ENCODE data around the gene FZD1. TPM values are rescaled to one million over a fixed set of nuclear protein-coding genes. Genes with fewer than 3 reads are reported as not detected.

Gene FZD1
- total RNA-seq, 1 donor from 2014 or later: 5.1 TPM

GRCh38 chr7:91266067-91266688 lies 1.9 kb downstream of the FZD1 start:
- Histone ChIP-seq H3F3A (ENCODE audit: low read depth) (peaks cover 8% of the 10 kb centered on the region), H3K9me3 (ENCODE audit: low read depth) (no peaks in the 10 kb centered on the region), H2AFZ (replicated peaks) (no peak overlapping the region), H4K20me1 (ENCODE audit: low read depth) (peaks cover 35% of the 10 kb centered on the region), H3K4me3 (peak overlapping the region; percentile 91), H3K36me3 (no peaks in the 10 kb centered on the region), H3K27ac (no peak overlapping the region), H3K4me2 (peak overlapping the region; percentile 86), H3K9ac (no peak overlapping the region), H3K79me2 (ENCODE audit: low read depth) (no peaks in the 10 kb centered on the region), H3K27me3 (peaks cover 93% of the 10 kb centered on the region), H3K4me1 (peaks cover 32% of the 10 kb centered on the region)
- H3K27ac Mint-ChIP-seq: no peak overlapping the region
- peaks cover 3% of the 10 kb centered on the region for H3K9me3 Mint-ChIP-seq
- peak overlapping the region; percentile 93 for H3K4me3 Mint-ChIP-seq
- DNase-seq (ENCODE audit: low spot score): peak; percentile 50
- peaks cover 45% of the 10 kb centered on the region for H3K4me1 Mint-ChIP-seq
- TF ChIP-seq EZH2 (IDR thresholded peaks at IDR 0.05) (peak; percentile 60), CTCF (IDR thresholded peaks at IDR 0.05) (no peak)
- peaks cover 7% of the 10 kb centered on the region for H3K36me3 Mint-ChIP-seq
- peaks cover 12% of the 10 kb centered on the region for H3K27me3 Mint-ChIP-seq (ENCODE audit: insufficient read depth, low read depth)

DNA sequence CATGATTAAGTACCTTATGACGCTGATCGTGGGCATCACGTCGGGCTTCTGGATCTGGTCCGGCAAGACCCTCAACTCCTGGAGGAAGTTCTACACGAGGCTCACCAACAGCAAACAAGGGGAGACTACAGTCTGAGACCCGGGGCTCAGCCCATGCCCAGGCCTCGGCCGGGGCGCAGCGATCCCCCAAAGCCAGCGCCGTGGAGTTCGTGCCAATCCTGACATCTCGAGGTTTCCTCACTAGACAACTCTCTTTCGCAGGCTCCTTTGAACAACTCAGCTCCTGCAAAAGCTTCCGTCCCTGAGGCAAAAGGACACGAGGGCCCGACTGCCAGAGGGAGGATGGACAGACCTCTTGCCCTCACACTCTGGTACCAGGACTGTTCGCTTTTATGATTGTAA lies 2.5 kb downstream of the FZD1 start:
- Histone ChIP-seq H3K27me3 (peaks cover 88% of the 10 kb centered on the region), H3K9ac (no peak overlapping the region)

GRCh38 chr7:91267171-91267955 lies 3.1 kb downstream of the FZD1 start:
- Mint-ChIP-seq H3K4me1 (peaks cover 39% of the 10 kb centered on the region), H3K9me3 (peaks cover 3% of the 10 kb centered on the region), H3K27me3 (ENCODE audit: insufficient read depth, low read depth) (peaks cover 9% of the 10 kb centered on the region), H3K27ac (peak overlapping the region; percentile 3), H3K36me3 (peaks cover 7% of the 10 kb centered on the region), H3K4me3 (peak overlapping the region; percentile 93)
- TF ChIP-seq CTCF (IDR thresholded peaks at IDR 0.05) (no peak), EZH2phosphoT487 (IDR thresholded peaks at IDR 0.05) (peak; percentile 58), EZH2 (IDR thresholded peaks at IDR 0.05) (peak; percentile 49)
- Histone ChIP-seq H3K79me2 (ENCODE audit: low read depth) (no peaks in the 10 kb centered on the region), H3K9me3 (ENCODE audit: low read depth) (no peaks in the 10 kb centered on the region), H2AFZ (replicated peaks) (no peak overlapping the region), H3K4me1 (peaks cover 32% of the 10 kb centered on the region), H3K27me3 (peaks cover 82% of the 10 kb centered on the region), H3K4me2 (peak overlapping the region; percentile 86), H3K27ac (no peak overlapping the region), H3K4me3 (peak overlapping the region; percentile 91), H4K20me1 (ENCODE audit: low read depth) (peaks cover 35% of the 10 kb centered on the region), H3K9ac (no peak overlapping the region), H3K36me3 (no peaks in the 10 kb centered on the region), H3F3A (ENCODE audit: low read depth) (peaks cover 8% of the 10 kb centered on the region)
- peak; percentile 25 for DNase-seq (ENCODE audit: low spot score)

More for the DNA sequence above, 2.5 kb downstream of the FZD1 start:
- H3K4me3 Mint-ChIP-seq: peak overlapping the region; percentile 93
- H3K79me2 ChIP-seq (ENCODE audit: low read depth): no peaks in the 10 kb centered on the region
- peak overlapping the region; percentile 86 for H3K4me2 ChIP-seq
- H3K36me3 Mint-ChIP-seq: peaks cover 7% of the 10 kb centered on the region
- peak overlapping the region; percentile 91 for H3K4me3 ChIP-seq
- TF ChIP-seq CTCF (IDR thresholded peaks at IDR 0.05) (no peak), EZH2 (IDR thresholded peaks at IDR 0.05) (peak; percentile 42), EZH2phosphoT487 (IDR thresholded peaks at IDR 0.05) (peak; percentile 76)
- H3F3A ChIP-seq (ENCODE audit: low read depth): peaks cover 8% of the 10 kb centered on the region
- peak; percentile 43 for DNase-seq (ENCODE audit: low spot score)
- H3K9me3 Mint-ChIP-seq: peaks cover 3% of the 10 kb centered on the region
- peaks cover 35% of the 10 kb centered on the region for H4K20me1 ChIP-seq (ENCODE audit: low read depth)
- no peak overlapping the region for H3K27ac ChIP-seq
- H2AFZ ChIP-seq (replicated peaks): no peak overlapping the region
- peaks cover 32% of the 10 kb centered on the region for H3K4me1 ChIP-seq
- peak overlapping the region; percentile 53 for H3K27ac Mint-ChIP-seq
- H3K27me3 Mint-ChIP-seq (ENCODE audit: insufficient read depth, low read depth): peaks cover 12% of the 10 kb centered on the region
- no peaks in the 10 kb centered on the region for H3K36me3 ChIP-seq
- no peaks in the 10 kb centered on the region for H3K9me3 ChIP-seq (ENCODE audit: low read depth)
- H3K4me1 Mint-ChIP-seq: peaks cover 44% of the 10 kb centered on the region

Data from neural progenitor cell (in vitro differentiated cells).